ENCODE data around the gene THAP4. TPM values are rescaled to one million over a fixed set of nuclear protein-coding genes. Genes with fewer than 3 reads are reported as not detected.

THAP4 gene
- total RNA-seq, 1 donor from 2014 or later = 54.8 TPM

DNA sequence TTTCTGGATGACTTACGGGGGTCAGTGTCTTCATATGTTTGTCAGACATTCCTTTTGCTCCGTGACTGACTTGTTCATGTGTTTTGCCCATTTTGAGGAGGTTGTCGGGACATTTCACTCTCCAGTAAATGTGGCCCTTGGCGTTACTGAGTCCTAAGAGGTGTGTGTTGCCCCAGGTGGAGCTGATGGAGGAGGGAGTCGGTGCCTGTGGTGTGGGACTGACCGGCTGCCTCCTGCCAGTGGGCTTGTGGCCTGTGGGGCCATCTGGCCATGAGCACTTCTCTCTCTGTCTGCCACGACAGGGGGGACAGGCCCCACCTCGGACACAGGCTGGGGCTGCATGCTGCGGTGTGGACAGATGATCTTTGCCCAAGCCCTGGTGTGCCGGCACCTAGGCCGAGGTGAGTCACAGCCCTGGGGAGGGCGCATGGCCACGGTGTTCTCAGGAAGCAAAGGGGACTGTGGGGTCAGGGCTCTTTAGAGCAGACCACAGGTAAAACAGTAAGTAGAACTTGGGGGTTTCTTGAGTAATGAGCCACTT is 16.3 kb upstream of the THAP4 start:
- no peak for FAIRE-seq
- Histone ChIP-seq H3K27me3 (ENCODE audit: control insufficient read depth, insufficient read depth, low read length) (no peaks in the 10 kb centered on the region), H3K4me3 (ENCODE audit: low read depth, low read length) (no peak overlapping the region), H3K36me3 (ENCODE audit: control insufficient read depth, insufficient read depth, low read length) (peaks cover 30% of the 10 kb centered on the region)
- DNase-seq (ENCODE audit: low read depth) = no peak
- TF ChIP-seq, protein P1, sequence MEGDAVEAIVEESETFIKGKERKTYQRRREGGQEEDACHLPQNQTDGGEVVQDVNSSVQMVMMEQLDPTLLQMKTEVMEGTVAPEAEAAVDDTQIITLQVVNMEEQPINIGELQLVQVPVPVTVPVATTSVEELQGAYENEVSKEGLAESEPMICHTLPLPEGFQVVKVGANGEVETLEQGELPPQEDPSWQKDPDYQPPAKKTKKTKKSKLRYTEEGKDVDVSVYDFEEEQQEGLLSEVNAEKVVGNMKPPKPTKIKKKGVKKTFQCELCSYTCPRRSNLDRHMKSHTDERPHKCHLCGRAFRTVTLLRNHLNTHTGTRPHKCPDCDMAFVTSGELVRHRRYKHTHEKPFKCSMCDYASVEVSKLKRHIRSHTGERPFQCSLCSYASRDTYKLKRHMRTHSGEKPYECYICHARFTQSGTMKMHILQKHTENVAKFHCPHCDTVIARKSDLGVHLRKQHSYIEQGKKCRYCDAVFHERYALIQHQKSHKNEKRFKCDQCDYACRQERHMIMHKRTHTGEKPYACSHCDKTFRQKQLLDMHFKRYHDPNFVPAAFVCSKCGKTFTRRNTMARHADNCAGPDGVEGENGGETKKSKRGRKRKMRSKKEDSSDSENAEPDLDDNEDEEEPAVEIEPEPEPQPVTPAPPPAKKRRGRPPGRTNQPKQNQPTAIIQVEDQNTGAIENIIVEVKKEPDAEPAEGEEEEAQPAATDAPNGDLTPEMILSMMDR (IDR thresholded peaks at IDR 0.05; ENCODE audit: insufficient read depth, low read length, severe bottlenecking) = no peak

- H3K36me3 ChIP-seq (ENCODE audit: control insufficient read depth, insufficient read depth, low read length) = peaks cover 30% of the 10 kb centered on the region
- FAIRE-seq = peak; percentile 50
These were observed 15.8 kb upstream of the THAP4 start for GRCh38 chr2:241652722-241653121.

DNA sequence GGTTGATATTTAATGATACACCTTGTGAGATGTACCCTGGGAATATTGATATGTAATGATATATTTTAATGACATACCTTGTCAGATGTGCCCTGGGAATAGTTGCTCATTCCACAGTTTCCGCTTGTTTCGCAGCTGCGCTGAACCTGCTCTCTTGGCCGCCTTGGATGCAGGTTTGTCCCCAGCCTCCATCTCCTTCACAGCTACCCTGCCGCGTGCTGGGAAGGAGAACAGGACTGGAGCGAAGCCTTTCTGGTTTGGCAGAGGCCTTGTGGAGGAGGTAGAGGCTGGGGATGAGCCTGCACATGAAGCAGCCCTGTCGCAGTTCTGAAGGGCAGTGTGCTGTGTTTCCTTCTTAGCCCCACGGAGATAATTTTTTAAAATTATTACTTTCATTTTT is 15.2 kb upstream of the THAP4 start:
- peaks cover 30% of the 10 kb centered on the region for H3K36me3 ChIP-seq (ENCODE audit: control insufficient read depth, insufficient read depth, low read length)
- FAIRE-seq (no peak), DNase-seq (ENCODE audit: low read depth) (no peak)
- TF ChIP-seq, protein P1 (IDR thresholded peaks at IDR 0.05; ENCODE audit: insufficient read depth, low read length, severe bottlenecking) = no peak
- H3K27me3 ChIP-seq (ENCODE audit: control insufficient read depth, insufficient read depth, low read length) = no peaks in the 10 kb centered on the region
- no peak overlapping the region for H3K4me3 ChIP-seq (ENCODE audit: low read depth, low read length)

More at GRCh38 chr2:241652722-241653121, 15.8 kb upstream of the THAP4 start:
- TF ChIP-seq, protein P1 (IDR thresholded peaks at IDR 0.05; ENCODE audit: insufficient read depth, low read length, severe bottlenecking) = no peak
- no peak for DNase-seq (ENCODE audit: low read depth)
- Histone ChIP-seq H3K4me3 (ENCODE audit: low read depth, low read length) (no peak overlapping the region), H3K27me3 (ENCODE audit: control insufficient read depth, insufficient read depth, low read length) (no peaks in the 10 kb centered on the region)

- DNase-seq (ENCODE audit: low read depth) = no peak
- peaks cover 21% of the 10 kb centered on the region for H3K36me3 ChIP-seq (ENCODE audit: control insufficient read depth, insufficient read depth, low read length)
- TF ChIP-seq, protein P1 (IDR thresholded peaks at IDR 0.05; ENCODE audit: insufficient read depth, low read length, severe bottlenecking) = no peak
- H3K27me3 ChIP-seq (ENCODE audit: control insufficient read depth, insufficient read depth, low read length) = no peaks in the 10 kb centered on the region
- no peak for FAIRE-seq
- no peak overlapping the region for H3K4me3 ChIP-seq (ENCODE audit: low read depth, low read length)
These were observed 13.0 kb upstream of the THAP4 start for GRCh38 chr2:241649927-241650326.

DNA sequence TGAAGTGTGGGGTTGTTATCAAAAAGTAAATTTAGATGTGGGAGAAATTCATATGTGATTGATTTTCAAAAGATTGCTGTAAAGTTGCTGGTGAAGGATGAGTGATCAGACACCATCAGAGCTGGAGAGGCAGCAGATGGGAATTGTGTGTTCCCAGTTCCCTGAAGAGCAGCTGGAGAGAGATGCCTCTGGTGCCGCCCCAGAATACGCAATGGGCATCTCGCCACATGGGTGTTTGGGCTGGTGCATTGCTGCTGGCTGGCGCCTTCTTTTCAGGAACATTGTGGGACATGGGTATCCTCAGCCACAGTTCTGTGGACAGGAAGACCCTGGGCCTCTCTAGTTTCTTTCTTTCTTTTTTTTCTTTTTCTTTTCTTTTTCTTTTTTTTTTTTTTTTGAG is 12.4 kb upstream of the THAP4 start:
- H3K36me3 ChIP-seq (ENCODE audit: control insufficient read depth, insufficient read depth, low read length) = peaks cover 17% of the 10 kb centered on the region
- FAIRE-seq (no peak), DNase-seq (ENCODE audit: low read depth) (no peak)
- no peaks in the 10 kb centered on the region for H3K27me3 ChIP-seq (ENCODE audit: control insufficient read depth, insufficient read depth, low read length)
- H3K4me3 ChIP-seq (ENCODE audit: low read depth, low read length) = no peak overlapping the region
- TF ChIP-seq, protein P1 (IDR thresholded peaks at IDR 0.05; ENCODE audit: insufficient read depth, low read length, severe bottlenecking) = no peak

DNA sequence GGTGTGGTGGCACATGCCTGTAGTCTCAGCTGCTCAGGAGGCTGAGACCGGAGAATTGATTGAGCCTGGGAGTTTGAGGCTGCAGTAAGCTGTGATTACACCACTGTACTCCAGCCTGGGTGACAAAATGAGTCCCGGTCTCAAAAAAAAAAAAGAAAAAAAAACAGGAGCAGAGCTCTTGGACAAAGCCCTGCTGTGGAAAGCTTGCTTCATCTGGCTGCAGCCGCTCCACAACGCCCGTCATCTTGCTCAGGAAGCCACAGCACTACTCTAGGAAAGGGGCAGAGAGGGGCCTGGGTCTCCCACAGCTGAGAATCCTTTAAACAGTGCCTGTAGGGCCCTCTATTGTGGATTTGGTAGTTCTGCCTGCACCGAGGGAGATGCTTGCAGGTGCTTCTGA is 11.5 kb upstream of the THAP4 start:
- no peak overlapping the region for H3K4me3 ChIP-seq (ENCODE audit: low read depth, low read length)
- TF ChIP-seq, protein P1 (IDR thresholded peaks at IDR 0.05; ENCODE audit: insufficient read depth, low read length, severe bottlenecking) = no peak
- no peak for DNase-seq (ENCODE audit: low read depth)
- peaks cover 16% of the 10 kb centered on the region for H3K36me3 ChIP-seq (ENCODE audit: control insufficient read depth, insufficient read depth, low read length)
- no peak for FAIRE-seq
- no peaks in the 10 kb centered on the region for H3K27me3 ChIP-seq (ENCODE audit: control insufficient read depth, insufficient read depth, low read length)
